NCI-H1930 (cell line): ENCODE data around the gene RALGPS1.

Source experiments
- DNase-seq, 2 experiments: peaks; one replicate each; lab custom pipeline; 2025; lab: John Stamatoyannopoulos, UW

Gene RALGPS1

GRCh38 chr9:126914458-126915280, at the start of gene RALGPS1:
Gene RALGPS1 (plus strand): TSS chr9:126914782. CDS start chr9:126962290, 47,508 bp downstream.
- DNase-seq: peak; percentile 92 to 96

GRCh38 chr9:126869368-126869767, 45.2 kb upstream of the RALGPS1 start:
- no peak for DNase-seq

- DNase-seq: no peak
These were observed 42.1 kb upstream of the RALGPS1 start for GRCh38 chr9:126872516-126872915.

- no peak for DNase-seq
These were observed 39.9 kb upstream of the RALGPS1 start for GRCh38 chr9:126874546-126875314.

GRCh38 chr9:126875756-126876510, 38.6 kb upstream of the RALGPS1 start:
- DNase-seq: no peak

- no peak for DNase-seq
These were observed 38.1 kb upstream of the RALGPS1 start for GRCh38 chr9:126876531-126876930.

GRCh38 chr9:126877418-126877817, 37.2 kb upstream of the RALGPS1 start:
- no peak for DNase-seq

GRCh38 chr9:126879288-126879687, 35.3 kb upstream of the RALGPS1 start:
- DNase-seq: no peak

GRCh38 chr9:126880226-126880946, 34.2 kb upstream of the RALGPS1 start:
- DNase-seq: no peak

- DNase-seq: no peak
These were observed 33.6 kb upstream of the RALGPS1 start for GRCh38 chr9:126880947-126881332.

- DNase-seq: no peak
These were observed 31.8 kb upstream of the RALGPS1 start for GRCh38 chr9:126882746-126883145.

- DNase-seq: no peak
These were observed 30.9 kb upstream of the RALGPS1 start for GRCh38 chr9:126883636-126884035.

GRCh38 chr9:126885131-126885641, 29.4 kb upstream of the RALGPS1 start:
- DNase-seq: no peak

- DNase-seq: no peak
These were observed 28.4 kb upstream of the RALGPS1 start for GRCh38 chr9:126886034-126886822.

GRCh38 chr9:126886897-126887296, 27.7 kb upstream of the RALGPS1 start:
- DNase-seq: no peak

GRCh38 chr9:126891676-126892075, 22.9 kb upstream of the RALGPS1 start:
- DNase-seq: no peak

- DNase-seq: no peak
These were observed 21.5 kb upstream of the RALGPS1 start for GRCh38 chr9:126893079-126893478.

GRCh38 chr9:126894052-126894603, 20.5 kb upstream of the RALGPS1 start:
- no peak for DNase-seq

GRCh38 chr9:126902210-126902609, 12.4 kb upstream of the RALGPS1 start:
- DNase-seq: no peak

- DNase-seq: no peak
These were observed 10.0 kb upstream of the RALGPS1 start for GRCh38 chr9:126904586-126904985.
